H9 (cell line): Measurements from ENCODE around the gene TGM5. TPM values are rescaled to one million over a fixed set of nuclear protein-coding genes. Genes with fewer than 3 reads are reported as not detected.

Source experiments
- DNase-seq: peaks from one replicate; pipeline ENCODE4 v3.0.0-alpha.2; 2017
- H2AFZ ChIP-seq: one replicate; pipeline ENCODE4 v1.6.1; 2013; ENCODE audit warnings: mild to moderate bottlenecking, low read length, control low read depth, moderate library complexity
- H2AK5ac ChIP-seq: 2 replicates; pipeline ENCODE4 v1.6.1; 2013; ENCODE audit warnings: low read length, control low read depth, mixed read lengths; ENCODE audit not compliant: insufficient read length
- H2BK120ac ChIP-seq: one replicate; pipeline ENCODE4 v1.6.1; 2013; ENCODE audit warnings: low read depth, mild to moderate bottlenecking, low read length, control low read depth, inconsistent platforms; ENCODE audit not compliant: poor library complexity, severe bottlenecking
- H2BK12ac ChIP-seq: 2 replicates; pipeline ENCODE4 v1.6.1; 2013; ENCODE audit warnings: low read length, control low read depth, mixed read lengths, low read depth; ENCODE audit not compliant: insufficient read length
- H2BK15ac ChIP-seq: 2 replicates; pipeline ENCODE4 v1.6.1; 2013; ENCODE audit warnings: low read depth, low read length, control low read depth
- H2BK20ac ChIP-seq: one replicate; pipeline ENCODE4 v1.6.1; 2013; ENCODE audit warnings: low read depth, mild to moderate bottlenecking, low read length, control low read depth, inconsistent platforms; ENCODE audit not compliant: poor library complexity, severe bottlenecking
- H2BK5ac ChIP-seq: 2 replicates; pipeline ENCODE4 v1.6.1; 2013; ENCODE audit warnings: low read length, control low read depth, mixed read lengths; ENCODE audit not compliant: insufficient read length
- H3K14ac ChIP-seq: 2 replicates; pipeline ENCODE4 v1.6.1; 2013; ENCODE audit warnings: low read length, control low read depth; ENCODE audit not compliant: insufficient read depth
- H3K18ac ChIP-seq: 2 replicates; pipeline ENCODE4 v1.6.1; 2013; ENCODE audit warnings: low read depth, mild to moderate bottlenecking, mixed read lengths, low read length, control low read depth; ENCODE audit not compliant: insufficient read length
- H3K23ac ChIP-seq: 2 replicates; pipeline ENCODE4 v1.6.1; 2013; ENCODE audit warnings: low read length, control low read depth, mixed read lengths, low read depth; ENCODE audit not compliant: insufficient read length
- H3K23me2 ChIP-seq: 2 replicates; pipeline ENCODE4 v1.6.1; 2013; ENCODE audit warnings: low read depth, mild to moderate bottlenecking, mixed read lengths, low read length, control low read depth; ENCODE audit not compliant: insufficient read length, poor library complexity, severe bottlenecking
- H3K27ac ChIP-seq: 2 replicates; pipeline ENCODE4 v1.5.1; 2013; ENCODE audit warnings: low read length, control low read depth, mixed read lengths, low read depth; ENCODE audit not compliant: insufficient read length
- H3K27me3 ChIP-seq: 2 replicates; pipeline ENCODE4 v1.6.1; 2013; ENCODE audit warnings: low read length, control low read depth, inconsistent platforms; ENCODE audit not compliant: insufficient read depth
- H3K4ac ChIP-seq: 2 replicates; pipeline ENCODE4 v1.6.1; 2013; ENCODE audit warnings: low read depth, mild to moderate bottlenecking, control low read depth, inconsistent platforms, low read length, moderate library complexity
- H3K4me1 ChIP-seq: 2 replicates; pipeline ENCODE4 v1.6.1; 2013; ENCODE audit warnings: low read length, control low read depth, inconsistent platforms; ENCODE audit not compliant: insufficient read depth
- H3K4me2 ChIP-seq: 2 replicates; pipeline ENCODE4 v1.6.1; 2013; ENCODE audit warnings: low read length, control low read depth, mixed read lengths; ENCODE audit not compliant: insufficient read length, insufficient read depth
- H3K56ac ChIP-seq: 2 replicates; pipeline ENCODE4 v1.6.1; 2013; ENCODE audit warnings: low read depth, mild to moderate bottlenecking, mixed read lengths, low read length, control low read depth; ENCODE audit not compliant: insufficient read length
- H3K79me1 ChIP-seq: 2 replicates; pipeline ENCODE4 v1.6.1; 2013; ENCODE audit warnings: low read depth, mild to moderate bottlenecking, moderate library complexity, low read length, control low read depth, inconsistent platforms; ENCODE audit not compliant: insufficient read depth, poor library complexity, severe bottlenecking
- H3K79me2 ChIP-seq: 2 replicates; pipeline ENCODE4 v1.6.1; 2013; ENCODE audit warnings: low read length, control low read depth, inconsistent platforms; ENCODE audit not compliant: insufficient read depth
- H3K9ac ChIP-seq: 2 replicates; pipeline ENCODE4 v1.6.1; 2013; ENCODE audit warnings: low read length, control low read depth, mixed read lengths; ENCODE audit not compliant: insufficient read length; ENCODE audit errors: extremely low read depth
- H3K9me3 ChIP-seq: one replicate; pipeline ENCODE4 v1.6.1; 2013; ENCODE audit warnings: low read depth, low read length, inconsistent platforms; ENCODE audit not compliant: control insufficient read depth
- H3T11ph ChIP-seq: one replicate; pipeline ENCODE4 v1.6.1; 2013; ENCODE audit warnings: mild to moderate bottlenecking, low read length, control low read depth, inconsistent platforms
- H4K20me1 ChIP-seq: one replicate; pipeline ENCODE4 v1.6.1; 2013; ENCODE audit not compliant: control insufficient read depth, insufficient read length, insufficient read depth
- H4K5ac ChIP-seq: 2 replicates; pipeline ENCODE4 v1.6.1; 2013; ENCODE audit warnings: low read depth, mild to moderate bottlenecking, mixed read lengths, low read length, control low read depth; ENCODE audit not compliant: insufficient read length
- H4K8ac ChIP-seq: replicated peaks from 2 replicates; pipeline ENCODE4 v1.6.1; 2013; ENCODE audit warnings: low read length, control low read depth, mixed read lengths, low read depth; ENCODE audit not compliant: insufficient read length
- H4K91ac ChIP-seq: 2 replicates; pipeline ENCODE4 v1.6.1; 2013; ENCODE audit warnings: low read depth, mild to moderate bottlenecking, moderate library complexity, mixed read lengths, low read length, control low read depth; ENCODE audit not compliant: insufficient read length
- H3K27ac Mint-ChIP-seq, 3 experiments: 2 replicates in 2 of 3; 3 replicates in 1 of 3; pipeline ENCODE4 v1.8.0; 2020 to 2021; ENCODE audit warnings: mixed read lengths in 3 of 3, mild to moderate bottlenecking in 1 of 3, moderate library complexity in 1 of 3
- H3K27me3 Mint-ChIP-seq: 2 replicates; pipeline ENCODE4 v1.8.0; 2021; ENCODE audit warnings: low read depth, mild to moderate bottlenecking, moderate library complexity, mixed read lengths
- H3K36me3 Mint-ChIP-seq, 3 experiments: 2 replicates in 2 of 3; 3 replicates in 1 of 3; pipeline ENCODE4 v1.8.0; 2020 to 2021; ENCODE audit warnings: low read depth in 3 of 3, mixed read lengths in 3 of 3; ENCODE audit not compliant: insufficient read depth in 1 of 3
- H3K4me1 Mint-ChIP-seq, 2 experiments: 2 replicates each; pipeline ENCODE4 v1.8.0; 2020; ENCODE audit warnings: mixed read lengths in 2 of 2
- H3K4me3 Mint-ChIP-seq, 2 experiments: 2 replicates in 1 of 2; 3 replicates in 1 of 2; pipeline ENCODE4 v1.8.0; 2020 to 2021; ENCODE audit warnings: mild to moderate bottlenecking in 2 of 2, mixed read lengths in 2 of 2, moderate library complexity in 1 of 2
- H3K9me3 Mint-ChIP-seq, 2 experiments: 2 replicates in 1 of 2; 3 replicates in 1 of 2; pipeline ENCODE4 v1.8.0; 2020; ENCODE audit warnings: mild to moderate bottlenecking in 2 of 2, mixed read lengths in 2 of 2, moderate library complexity in 1 of 2
- WGBS: extraction: QIAGEN DNeasy Blood & Tissue Kit; methylation state at CpG from one replicate; pipeline ENCODE4 v1.1.7; 2013; ENCODE audit warnings: missing lambda C conversion rate, low lambda C conversion rate, mixed read lengths; ENCODE audit not compliant: insufficient read length; ENCODE audit errors: extremely low coverage; 5-methylcytosine and 5-hydroxymethylcytosine counted together
- total RNA-seq: library from RNA; stranded (reverse); gene quantifications from 2 replicates; pipeline ENCODE4 v1.2.1, GENCODE V29; 2021
- TF ChIP-seq, protein P1 (sequence below): fragments of 200-600 bp; sonication (generic); conservative IDR thresholded peaks from 3 replicates; pipeline ENCODE4 v1.8.0; 2021; ENCODE audit warnings: antibody characterized with exemption, mild to moderate bottlenecking

Gene TGM5
- total RNA-seq, 1 experiment from 2014 or later = not detected

GRCh38 chr15:43251185-43251870 lies 15.4 kb downstream of the TGM5 start:
- H2AFZ ChIP-seq = no peak overlapping the region
- no peak overlapping the region for H3K27ac ChIP-seq
- H3K23me2 ChIP-seq = no peaks in the 10 kb centered on the region
- no peaks in the 10 kb centered on the region for H3K9me3 Mint-ChIP-seq
- no peaks in the 10 kb centered on the region for H3K36me3 Mint-ChIP-seq
- H2BK15ac ChIP-seq = no peak overlapping the region
- no peak overlapping the region for H3K14ac ChIP-seq
- TF ChIP-seq, protein P1, sequence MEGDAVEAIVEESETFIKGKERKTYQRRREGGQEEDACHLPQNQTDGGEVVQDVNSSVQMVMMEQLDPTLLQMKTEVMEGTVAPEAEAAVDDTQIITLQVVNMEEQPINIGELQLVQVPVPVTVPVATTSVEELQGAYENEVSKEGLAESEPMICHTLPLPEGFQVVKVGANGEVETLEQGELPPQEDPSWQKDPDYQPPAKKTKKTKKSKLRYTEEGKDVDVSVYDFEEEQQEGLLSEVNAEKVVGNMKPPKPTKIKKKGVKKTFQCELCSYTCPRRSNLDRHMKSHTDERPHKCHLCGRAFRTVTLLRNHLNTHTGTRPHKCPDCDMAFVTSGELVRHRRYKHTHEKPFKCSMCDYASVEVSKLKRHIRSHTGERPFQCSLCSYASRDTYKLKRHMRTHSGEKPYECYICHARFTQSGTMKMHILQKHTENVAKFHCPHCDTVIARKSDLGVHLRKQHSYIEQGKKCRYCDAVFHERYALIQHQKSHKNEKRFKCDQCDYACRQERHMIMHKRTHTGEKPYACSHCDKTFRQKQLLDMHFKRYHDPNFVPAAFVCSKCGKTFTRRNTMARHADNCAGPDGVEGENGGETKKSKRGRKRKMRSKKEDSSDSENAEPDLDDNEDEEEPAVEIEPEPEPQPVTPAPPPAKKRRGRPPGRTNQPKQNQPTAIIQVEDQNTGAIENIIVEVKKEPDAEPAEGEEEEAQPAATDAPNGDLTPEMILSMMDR = no peak
- no peak overlapping the region for H2BK12ac ChIP-seq
- H3K4ac ChIP-seq = no peak overlapping the region
- peaks cover 3% of the 10 kb centered on the region for H3K27me3 Mint-ChIP-seq
- H2BK20ac ChIP-seq = no peak overlapping the region
- no peak overlapping the region for H2AK5ac ChIP-seq
- no peak overlapping the region for H3K56ac ChIP-seq
- no peak overlapping the region for H2BK5ac ChIP-seq
- H4K8ac ChIP-seq = no peak overlapping the region
- no peak overlapping the region for H3T11ph ChIP-seq
- no peaks in the 10 kb centered on the region for H3K4me1 ChIP-seq
- no peaks in the 10 kb centered on the region for H3K79me2 ChIP-seq
- no peak overlapping the region for H4K91ac ChIP-seq
- WGBS = no CpG with 5 or more reads among the region's 8 CpGs
- H3K4me3 Mint-ChIP-seq = no peak overlapping the region
- H3K23ac ChIP-seq = no peak overlapping the region
- no peak overlapping the region for H3K18ac ChIP-seq
- H4K5ac ChIP-seq = no peak overlapping the region
- no peak overlapping the region for H2BK120ac ChIP-seq
- no peaks in the 10 kb centered on the region for H3K27me3 ChIP-seq
- no peaks in the 10 kb centered on the region for H3K9me3 ChIP-seq
- no peak for DNase-seq
- H3K27ac Mint-ChIP-seq = no peak overlapping the region; a peak in 1 of 7 replicates
- no peak overlapping the region for H3K9ac ChIP-seq
- H3K4me1 Mint-ChIP-seq = no peaks in the 10 kb centered on the region
- H3K79me1 ChIP-seq = no peaks in the 10 kb centered on the region
- no peak overlapping the region for H3K4me2 ChIP-seq
- no peaks in the 10 kb centered on the region for H4K20me1 ChIP-seq
